NK-92 treated with Interleukin-12 subunit alpha and Interleukin-12 subunit beta, amount 100 ng/mL, for 24 hours (cell line): Measurements from ENCODE around the gene USP25.

Experiments used
- DNase-seq: peaks from one replicate; lab custom pipeline; 2025; lab: John Stamatoyannopoulos, UW

Gene USP25

DNA sequence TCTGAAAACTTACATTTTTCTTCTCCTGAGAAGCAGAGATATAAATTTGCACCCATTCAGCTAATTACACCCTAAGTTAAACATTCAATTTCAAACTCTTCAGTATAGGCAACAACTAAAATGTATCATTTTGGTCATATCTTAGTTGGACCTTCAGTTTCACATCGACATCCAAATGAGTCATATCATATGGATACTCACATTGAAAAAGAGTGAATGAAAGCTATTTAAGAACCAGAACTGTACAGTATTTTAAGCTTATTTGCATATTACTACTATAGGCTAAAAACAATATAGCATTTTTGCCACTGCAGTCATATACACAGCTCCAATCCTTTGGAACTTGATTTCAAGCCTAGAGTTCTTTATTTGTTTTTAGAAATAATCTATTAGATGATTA, 33.6 kb downstream of the USP25 start:
- no peak for DNase-seq

DNA sequence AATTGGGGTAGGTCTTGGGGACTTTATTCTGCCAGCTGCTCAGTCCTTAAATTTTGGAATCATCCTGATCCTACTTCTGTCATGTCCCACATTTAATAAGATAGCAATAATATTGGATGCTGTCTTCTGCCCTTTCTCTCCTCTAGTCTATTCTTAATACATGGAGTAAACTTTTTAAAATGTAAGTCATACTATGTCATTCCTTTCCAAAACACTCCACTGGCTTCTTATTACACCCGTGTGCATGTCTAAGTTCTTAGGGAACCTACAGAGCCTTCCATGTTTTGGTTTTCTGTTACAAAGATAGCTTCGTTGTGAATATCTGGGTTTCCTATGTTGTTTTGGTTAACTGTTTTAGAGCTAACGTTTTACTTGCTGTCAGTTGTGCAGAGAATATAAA, 35.1 kb downstream of the USP25 start:
- no peak for DNase-seq

DNA sequence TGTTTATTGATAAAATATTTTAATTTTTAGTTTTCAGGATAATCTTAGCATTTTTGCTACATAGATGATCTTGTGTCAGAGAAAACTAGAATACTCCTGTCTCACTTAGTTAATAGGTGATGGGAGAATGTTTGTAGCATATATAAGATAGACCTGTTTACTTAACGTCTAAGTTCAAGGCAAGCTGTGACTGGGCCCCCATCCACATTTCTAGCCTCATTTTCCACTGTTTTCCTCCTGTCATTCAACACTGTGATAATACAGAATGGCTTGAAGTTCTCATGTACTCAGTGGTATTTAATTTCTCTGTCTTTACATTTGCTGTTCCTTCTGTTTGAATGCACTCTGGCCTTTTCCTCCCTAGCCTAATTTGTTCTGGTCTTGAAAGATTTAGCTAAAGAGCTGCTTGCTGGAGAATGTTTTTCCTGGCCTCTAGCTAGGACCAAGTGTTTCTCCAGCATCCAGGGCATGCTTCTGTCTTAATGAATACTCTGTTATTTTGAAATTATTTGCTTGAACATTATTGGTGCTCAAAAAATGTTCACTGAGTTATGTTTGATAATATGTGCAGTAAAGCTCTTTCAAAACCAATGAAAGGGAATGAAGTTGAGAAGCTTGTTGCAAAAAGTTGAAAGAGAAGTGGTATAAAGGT, 37.3 kb downstream of the USP25 start:
- no peak for DNase-seq

DNA sequence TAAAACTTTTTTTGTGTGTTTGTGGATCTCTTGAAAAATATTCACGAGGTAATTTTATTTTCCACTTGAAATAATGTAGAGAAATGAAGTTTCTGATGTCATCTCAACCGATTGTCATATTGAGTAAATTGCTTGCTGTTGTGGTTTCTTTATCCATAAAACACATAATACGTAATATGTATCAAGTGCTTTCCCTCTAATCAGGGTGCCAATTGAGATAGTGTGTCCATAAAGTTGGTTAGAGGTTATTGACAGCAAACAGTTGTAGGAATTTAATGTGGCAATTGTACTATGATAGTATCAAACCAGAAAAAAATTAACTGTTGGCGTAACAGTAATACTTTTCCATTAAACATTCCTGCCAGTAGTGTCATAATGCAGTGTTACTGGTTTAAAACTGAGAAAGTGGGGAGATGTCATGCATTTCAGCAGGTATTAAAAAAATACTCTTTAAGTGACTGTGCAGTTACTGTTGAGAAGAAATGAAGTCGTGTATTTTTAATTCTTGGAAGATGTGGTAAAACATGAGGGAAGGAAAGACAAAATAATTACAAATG, 38.3 kb downstream of the USP25 start:
- DNase-seq: no peak

DNA sequence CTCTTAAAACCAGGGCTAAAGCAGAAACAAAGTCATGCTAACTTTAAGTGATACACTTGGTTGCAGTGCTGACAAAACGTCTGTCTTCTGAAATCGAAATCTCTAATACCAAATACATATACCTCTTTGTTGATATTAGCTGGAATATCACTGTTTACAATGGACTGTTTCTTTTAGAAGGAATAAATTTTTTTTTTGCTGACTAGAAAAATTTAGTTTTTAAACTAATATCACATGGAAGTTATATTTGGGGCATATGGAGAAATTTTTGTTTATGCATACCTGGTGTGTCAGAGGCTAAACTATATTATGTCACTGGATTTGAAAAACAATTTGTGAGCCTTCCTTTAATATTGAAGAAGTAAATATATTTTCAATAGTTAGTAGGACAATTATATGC, 39.1 kb downstream of the USP25 start:
- DNase-seq: no peak

DNA sequence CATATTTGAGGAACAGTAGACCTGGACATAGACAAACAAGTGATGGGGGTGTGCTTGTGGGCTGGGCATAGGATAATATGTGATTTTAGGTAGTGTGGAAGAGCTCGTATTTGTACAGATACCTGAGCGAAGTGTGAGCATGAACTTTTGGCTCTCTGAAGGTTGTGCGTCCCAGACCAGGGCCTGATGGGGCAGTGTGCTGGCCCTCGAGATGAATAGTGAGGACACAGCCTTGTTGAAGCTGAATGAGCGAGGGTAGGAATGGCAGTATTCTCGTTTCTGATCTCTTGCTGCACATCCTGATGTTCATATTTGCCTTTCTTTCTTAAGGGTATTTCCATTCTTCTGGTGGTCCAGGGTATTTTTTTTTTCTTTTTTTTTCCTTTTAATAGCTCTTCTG, 41.5 kb downstream of the USP25 start:
- no peak for DNase-seq

DNA sequence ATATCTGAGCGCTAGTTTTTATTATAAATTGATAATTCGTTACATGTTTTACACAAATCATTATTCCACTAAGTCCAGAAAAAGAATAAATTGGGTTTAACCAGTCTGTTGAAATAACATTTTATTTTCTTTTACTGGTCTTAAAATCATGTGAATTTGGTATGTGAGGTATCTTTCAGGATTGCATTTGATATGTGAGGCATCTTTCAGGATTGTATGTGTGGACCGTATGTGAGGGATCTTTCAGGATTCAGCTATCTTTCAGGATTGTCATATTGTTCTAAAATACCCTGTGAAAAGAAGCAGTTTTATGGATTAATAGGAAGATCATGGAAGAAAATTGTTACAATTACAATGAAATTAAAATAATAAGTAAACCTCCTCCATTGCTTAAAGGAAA, 42.9 kb downstream of the USP25 start:
- DNase-seq: no peak

DNA sequence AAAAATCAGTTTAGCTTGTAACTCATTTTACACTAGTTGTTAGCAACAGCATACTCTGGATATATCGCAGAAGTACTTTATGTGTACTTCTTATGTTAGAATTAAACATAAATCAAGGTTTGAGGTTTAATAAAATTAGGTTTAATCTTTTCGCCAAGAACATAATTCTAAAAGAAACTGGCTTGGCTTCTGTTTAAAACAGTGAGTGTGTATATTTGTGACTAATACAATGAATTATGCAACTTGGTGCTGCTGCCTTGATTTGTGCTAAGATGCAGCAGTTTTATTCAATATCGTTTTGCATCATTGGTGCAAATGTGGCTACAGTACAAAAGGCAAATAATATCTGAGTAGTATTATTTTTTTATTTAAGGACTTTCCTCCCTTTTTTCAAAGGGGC, 44.8 kb downstream of the USP25 start:
- DNase-seq: no peak

DNA sequence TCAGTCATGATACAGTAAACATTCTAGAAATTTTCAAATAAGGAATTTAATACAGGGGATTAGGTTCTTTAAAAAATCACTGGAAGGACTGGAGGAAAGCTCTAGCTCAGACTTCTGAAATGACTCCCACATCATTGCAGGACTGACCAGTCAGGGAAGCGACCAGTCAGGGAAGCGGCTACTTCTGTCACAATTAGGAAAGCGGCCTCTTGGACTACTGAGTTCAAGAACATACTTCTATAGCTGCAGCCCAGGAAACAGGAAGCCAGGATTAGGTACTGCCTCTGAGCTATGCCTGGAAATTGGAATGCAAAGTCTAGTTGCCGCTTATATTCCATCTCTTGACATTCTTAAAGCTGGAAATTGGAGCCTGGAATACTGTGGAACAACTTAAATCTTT, 45.5 kb downstream of the USP25 start:
- DNase-seq: no peak

DNA sequence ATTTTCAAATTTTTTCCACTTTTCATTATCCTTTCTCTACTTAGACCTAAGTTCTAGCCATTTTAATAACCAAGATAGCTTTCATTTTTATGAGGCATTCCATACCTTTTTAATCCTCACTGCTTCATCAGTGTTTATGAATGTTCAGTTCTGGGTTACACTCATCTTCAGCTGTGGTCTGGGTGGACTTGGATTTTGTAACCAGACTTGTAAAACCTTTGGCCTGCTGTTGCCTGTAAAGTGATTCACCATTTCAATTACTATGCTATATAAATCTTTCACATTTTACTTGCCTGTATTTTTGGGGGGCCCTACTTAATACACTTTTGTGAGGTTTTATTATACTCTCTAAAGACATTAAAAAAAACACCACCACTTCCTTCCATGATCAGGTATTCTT, 46.2 kb downstream of the USP25 start:
- no peak for DNase-seq

DNA sequence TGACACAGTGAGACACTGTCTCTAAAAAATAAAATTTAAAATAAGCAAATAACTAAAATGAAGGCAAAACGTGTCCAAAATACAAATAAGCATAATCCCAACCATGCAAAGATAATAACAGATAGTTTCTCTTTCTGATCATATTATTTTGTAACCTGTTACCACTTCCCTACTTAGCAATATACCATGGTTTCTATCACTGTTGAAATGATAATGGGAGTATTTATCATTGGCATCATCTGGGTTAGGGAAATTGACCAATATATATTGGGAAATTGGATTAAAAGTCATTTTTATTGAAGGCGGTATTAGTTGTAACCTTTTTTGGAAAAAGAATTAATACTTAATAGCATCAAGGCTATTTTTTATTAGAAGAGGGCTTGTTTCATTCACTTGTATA, 47.0 kb downstream of the USP25 start:
- DNase-seq: no peak

DNA sequence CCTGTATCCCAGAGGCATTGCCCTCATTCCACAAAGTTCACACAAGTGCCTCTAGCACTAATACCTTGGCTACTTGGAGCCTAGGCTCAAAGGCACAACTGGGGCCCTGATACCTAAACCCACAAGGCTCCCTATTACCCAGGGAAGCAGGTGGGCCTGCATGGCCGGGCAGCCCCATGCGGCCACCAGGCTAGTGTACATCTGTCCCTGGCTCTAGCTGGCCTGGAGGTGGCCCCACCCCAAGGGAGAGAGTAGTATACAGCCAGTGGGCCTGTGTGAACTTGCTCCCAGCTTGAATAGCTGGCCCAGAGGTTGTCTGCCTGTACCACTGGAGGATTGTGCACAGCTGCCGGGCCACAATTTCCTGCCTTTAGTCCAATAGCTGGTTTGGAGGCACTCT, 52.2 kb downstream of the USP25 start:
- DNase-seq: no peak

DNA sequence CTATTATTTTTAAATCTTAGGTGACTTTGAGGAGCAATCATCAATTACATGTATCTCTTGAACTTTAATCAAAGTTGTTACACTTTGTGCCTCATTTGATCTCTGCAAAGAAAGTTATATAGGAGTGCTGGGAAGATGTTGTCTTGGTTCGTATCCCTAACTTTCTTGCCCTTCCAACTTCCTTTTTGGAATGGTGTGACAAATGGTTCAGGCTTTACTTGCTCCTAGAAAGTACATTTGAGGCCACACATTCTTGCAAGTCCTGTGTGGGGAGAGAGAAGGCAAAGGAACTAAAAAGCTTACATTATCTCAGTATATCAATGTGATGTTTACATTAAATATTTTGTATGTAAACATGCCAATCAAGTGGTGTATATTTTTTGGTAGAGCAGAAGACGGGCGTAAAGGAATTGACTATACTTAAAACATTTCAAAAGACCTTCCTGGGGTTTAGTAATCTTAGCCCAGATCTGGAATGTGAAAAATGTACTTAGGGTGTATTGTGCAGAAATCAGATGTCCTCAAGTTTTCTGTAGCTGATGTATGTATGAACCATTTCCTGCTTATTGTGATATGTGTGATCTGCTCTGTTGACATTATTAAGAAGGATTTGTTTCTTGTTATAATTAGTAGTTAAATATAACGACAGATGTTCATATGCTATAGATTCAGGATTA, 59.2 kb downstream of the USP25 start:
- DNase-seq: no peak

DNA sequence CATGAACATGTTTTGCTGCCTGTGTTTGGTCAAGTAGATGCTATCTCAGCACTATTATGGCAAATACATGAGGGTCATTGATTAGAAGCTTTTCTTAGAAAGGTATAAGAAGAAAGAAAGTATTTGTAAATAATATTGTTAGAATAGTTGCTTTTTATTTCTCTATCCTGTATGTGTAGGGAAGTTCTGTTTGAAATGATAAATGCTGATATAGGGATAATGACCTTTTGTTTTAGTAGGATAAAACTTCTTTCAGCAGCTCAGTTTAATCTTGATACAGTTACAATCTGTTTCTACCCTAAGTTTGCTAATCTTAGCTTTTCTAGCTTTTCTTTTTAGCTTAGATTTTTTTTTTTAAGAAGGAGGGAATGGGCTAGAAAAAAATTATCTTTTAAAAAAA, 63.3 kb downstream of the USP25 start:
- DNase-seq: no peak

DNA sequence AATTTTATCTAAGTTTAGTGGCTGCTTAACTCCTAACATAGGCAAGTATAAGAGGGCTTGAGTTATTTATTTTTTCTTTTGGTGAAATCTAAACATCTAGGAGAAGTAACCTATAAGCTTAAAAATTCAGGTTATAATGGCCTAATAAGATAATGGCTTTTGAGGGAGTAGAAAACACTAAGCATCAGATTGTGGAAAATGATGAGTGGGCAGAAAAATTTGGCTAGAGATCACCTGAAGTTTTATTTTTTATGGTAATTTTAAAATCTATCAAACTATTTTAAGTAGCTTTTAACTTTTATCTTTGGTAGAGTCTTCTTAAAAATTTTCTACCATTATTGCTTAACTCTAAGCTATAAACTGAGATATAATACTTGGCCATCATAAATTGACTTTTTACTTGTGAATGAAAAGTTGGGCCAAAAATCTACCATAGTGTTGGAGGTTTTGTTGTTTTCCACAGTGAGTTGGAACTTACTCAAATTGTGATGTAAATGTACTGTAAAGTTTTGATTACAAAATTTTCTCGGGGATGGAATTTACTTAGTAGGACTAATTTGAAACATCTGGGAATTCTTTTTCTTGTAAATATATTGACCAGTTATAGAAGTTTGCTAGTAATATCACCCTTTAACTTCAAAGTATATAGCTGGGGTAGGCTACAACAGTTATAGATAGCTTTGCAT, 63.9 kb downstream of the USP25 start:
- no peak for DNase-seq

DNA sequence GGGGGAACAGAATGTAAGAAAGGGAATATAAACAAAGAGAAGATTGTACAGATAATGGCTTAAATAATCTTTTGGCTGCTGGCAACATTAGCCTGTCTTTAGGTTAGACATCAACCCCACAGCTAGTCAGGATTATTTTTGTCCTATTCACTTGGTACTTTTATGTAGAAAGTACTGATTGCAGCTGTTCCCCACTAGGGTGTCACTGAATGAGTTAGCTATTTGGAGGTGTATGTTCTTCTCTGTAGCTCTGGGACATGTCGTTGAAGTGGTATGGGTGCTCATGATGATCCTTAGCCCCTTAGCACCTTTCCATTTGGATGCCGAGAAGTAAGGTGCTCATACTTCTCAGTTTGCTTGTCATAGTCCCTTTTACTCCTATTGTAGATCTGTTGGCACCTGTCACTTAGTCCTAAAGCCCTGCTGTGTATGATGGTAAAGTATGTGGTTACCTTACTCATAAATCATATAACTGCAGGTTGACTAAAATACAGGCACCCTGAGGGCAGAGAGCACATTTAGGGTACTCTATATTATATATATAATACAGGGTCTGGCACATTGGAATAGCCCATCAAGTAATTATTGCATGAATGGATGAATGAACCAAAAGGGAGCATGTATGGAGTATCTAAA, 64.6 kb downstream of the USP25 start:
- DNase-seq: no peak

DNA sequence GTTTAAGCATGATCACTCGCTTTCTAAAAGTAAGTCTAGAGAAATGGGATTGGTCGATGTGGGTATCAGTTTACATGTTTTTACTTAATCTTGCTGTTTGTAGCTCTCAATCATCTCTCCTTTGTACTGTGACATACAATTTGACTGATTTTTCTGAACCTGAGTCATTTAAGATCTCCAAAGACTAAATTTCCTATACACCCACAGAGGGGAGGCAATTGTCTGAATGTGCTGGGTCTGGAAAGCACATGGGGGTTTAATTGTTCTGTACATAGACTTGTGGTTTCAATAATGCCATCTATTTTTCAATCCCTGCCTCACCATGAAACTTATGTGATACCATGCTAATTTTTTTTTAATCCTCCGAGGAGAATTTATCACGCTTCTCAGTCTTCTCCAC, 65.8 kb downstream of the USP25 start:
- no peak for DNase-seq

DNA sequence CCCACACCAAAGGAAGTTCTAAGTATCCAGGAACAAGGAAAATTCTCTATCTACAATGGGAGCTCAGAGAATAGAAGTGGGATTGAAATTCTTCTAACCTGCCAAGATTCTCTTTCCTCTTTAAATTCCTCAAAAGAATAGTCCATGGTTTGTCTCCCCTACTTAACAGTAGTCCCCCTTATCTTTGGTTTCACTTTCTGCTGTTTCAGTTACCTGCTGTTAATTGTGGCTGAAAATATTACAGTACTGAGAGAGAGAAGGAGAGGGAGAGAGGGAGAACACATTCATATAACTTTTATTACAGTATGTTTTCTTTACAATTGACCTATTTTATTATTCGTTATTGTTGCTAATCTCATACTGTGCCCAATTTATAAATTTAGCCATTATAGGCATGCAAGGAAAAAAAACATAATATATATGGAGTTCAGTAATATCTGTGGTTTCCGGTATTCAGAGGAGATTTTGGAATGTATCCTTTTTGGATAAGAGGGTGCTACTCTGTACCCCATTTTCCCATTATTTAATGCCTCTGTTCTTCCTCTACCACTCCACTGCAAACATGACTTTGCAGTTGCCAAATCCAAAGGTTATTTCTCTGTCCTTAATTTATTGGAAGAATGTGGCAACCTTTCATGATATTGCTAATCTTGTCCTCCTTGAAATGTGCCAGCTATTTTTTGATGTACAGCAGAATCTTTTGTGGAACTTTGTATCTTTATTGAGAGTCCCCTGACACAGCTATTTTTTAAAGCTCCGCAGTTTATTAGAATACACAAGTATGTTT, 68.0 kb downstream of the USP25 start:
- no peak for DNase-seq

DNA sequence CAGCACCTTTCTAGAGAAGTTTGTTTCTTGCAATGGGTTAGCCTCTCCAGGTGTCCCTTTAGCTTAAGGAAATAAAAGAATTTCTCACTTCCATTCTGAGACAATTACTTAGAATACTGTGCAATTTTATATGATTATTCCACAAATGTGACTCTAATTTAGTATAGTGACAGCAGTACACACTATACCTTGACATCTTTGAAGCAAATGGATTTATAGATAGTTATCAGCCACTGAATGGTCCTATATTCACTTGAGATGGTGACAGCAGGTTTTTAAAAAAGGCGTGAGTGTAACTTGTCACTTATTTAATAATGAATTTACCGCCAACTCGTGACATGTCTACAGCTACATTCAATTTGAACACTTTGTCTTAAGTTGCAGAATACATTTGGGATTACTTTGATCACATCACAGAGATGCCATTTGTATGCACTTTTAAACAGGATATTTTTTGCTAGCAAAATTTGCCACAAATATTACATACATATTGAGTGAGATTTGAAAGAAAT, 71.6 kb downstream of the USP25 start:
- DNase-seq: no peak

DNA sequence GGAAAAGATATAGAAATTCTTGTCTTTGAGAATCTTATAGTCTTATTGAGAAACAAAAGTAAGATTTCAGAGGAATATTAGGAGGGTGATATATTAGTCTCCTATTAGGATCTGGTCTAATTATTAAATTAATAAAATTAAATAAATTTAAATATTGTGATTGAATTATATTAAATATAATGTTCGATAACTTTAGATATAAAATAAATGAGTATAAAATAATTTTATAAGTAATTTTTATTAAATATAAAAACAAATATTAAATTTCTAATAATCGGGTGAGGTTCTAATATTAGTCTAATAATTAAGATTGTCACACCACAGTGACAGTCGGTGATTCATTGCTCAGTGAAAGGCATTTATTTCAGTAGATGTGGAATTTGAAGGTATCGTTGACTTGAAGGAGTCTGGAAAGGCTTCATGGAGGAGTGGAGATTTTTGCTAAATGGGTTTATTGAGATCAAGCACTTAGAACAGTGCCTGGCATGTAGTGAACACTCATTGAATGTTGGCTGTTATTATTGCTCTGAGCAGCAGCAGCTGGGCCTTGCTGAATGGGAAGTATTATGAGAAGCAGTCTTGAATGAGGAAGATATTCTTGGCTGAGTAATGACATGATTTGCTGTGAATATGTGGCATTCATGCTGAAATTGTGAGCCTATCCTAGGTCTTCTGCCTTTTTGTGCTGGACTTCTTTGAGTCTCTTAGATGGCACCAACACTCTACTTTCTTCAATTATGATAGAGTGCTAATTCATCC, 74.6 kb downstream of the USP25 start:
- DNase-seq: no peak

DNA sequence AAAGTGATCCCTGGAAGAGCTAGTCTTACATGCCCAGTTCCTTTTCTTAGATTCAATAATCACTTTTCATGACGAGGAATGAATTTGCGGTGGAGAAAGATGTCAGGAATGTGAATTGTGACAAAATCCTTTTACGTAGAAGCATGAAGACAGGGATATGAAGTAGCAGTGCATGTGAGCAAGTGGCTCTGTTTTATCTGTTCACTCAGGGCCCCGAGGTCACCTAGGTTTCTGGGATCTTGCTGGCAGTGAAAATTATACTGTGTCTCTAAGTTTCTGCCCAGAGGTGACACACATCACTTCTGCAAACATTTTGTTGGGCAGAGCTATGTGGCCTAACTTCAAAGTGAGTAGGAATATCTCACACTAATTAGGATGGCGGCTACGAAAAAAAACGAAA, 79.3 kb downstream of the USP25 start:
- DNase-seq: no peak
